ENCODE results near the gene SENP7. TPM values are rescaled to one million over a fixed set of nuclear protein-coding genes. Genes with fewer than 3 reads are reported as not detected.

The SENP7 gene
- total RNA-seq, 1 donor from 2014 or later: 33.6 TPM

GRCh38 chr3:101529816-101530685 lies 17.0 kb upstream of the SENP7 start:
- DNase-seq (ENCODE audit: extremely low spot score, unreplicated experiment): no peak
- H3K9me3 Mint-ChIP-seq: no peaks in the 10 kb centered on the region
- no peak for TF ChIP-seq CTCF (conservative IDR thresholded peaks at IDR 0.05)
- peaks cover 4% of the 10 kb centered on the region for H3K4me1 Mint-ChIP-seq (ENCODE audit: unreplicated experiment)
- H3K27me3 Mint-ChIP-seq: peaks cover 4% of the 10 kb centered on the region
- H3K27ac Mint-ChIP-seq: no peak overlapping the region
- H3K4me3 Mint-ChIP-seq: no peak overlapping the region
- H3K36me3 Mint-ChIP-seq: no peaks in the 10 kb centered on the region

GRCh38 chr3:101527906-101528305 lies 14.9 kb upstream of the SENP7 start:
- no peak for TF ChIP-seq CTCF (conservative IDR thresholded peaks at IDR 0.05)
- Mint-ChIP-seq H3K27ac (no peak overlapping the region), H3K27me3 (no peaks in the 10 kb centered on the region), H3K4me3 (no peak overlapping the region), H3K4me1 (ENCODE audit: unreplicated experiment) (peaks cover 1% of the 10 kb centered on the region), H3K36me3 (no peaks in the 10 kb centered on the region), H3K9me3 (no peaks in the 10 kb centered on the region)
- DNase-seq (ENCODE audit: extremely low spot score, unreplicated experiment): no peak

GRCh38 chr3:101527441-101527840 lies 14.4 kb upstream of the SENP7 start:
- Mint-ChIP-seq H3K27ac (no peak overlapping the region), H3K4me1 (ENCODE audit: unreplicated experiment) (no peaks in the 10 kb centered on the region), H3K36me3 (no peaks in the 10 kb centered on the region), H3K9me3 (no peaks in the 10 kb centered on the region), H3K27me3 (peaks cover under 1% of the 10 kb centered on the region), H3K4me3 (no peak overlapping the region)
- no peak for TF ChIP-seq CTCF (conservative IDR thresholded peaks at IDR 0.05)
- DNase-seq (ENCODE audit: extremely low spot score, unreplicated experiment): no peak

- DNase-seq (ENCODE audit: extremely low spot score, unreplicated experiment): no peak
- Mint-ChIP-seq H3K27ac (no peak overlapping the region), H3K36me3 (no peaks in the 10 kb centered on the region), H3K27me3 (peaks cover 21% of the 10 kb centered on the region), H3K4me3 (no peak overlapping the region), H3K4me1 (ENCODE audit: unreplicated experiment) (no peaks in the 10 kb centered on the region), H3K9me3 (no peaks in the 10 kb centered on the region)
- TF ChIP-seq CTCF (conservative IDR thresholded peaks at IDR 0.05): no peak
Observed at GRCh38 chr3:101521211-101521701, 8.2 kb upstream of the SENP7 start.

GRCh38 chr3:101519685-101520365 lies 6.8 kb upstream of the SENP7 start:
- Mint-ChIP-seq H3K9me3 (no peaks in the 10 kb centered on the region), H3K4me3 (no peak overlapping the region), H3K27ac (no peak overlapping the region), H3K4me1 (ENCODE audit: unreplicated experiment) (no peaks in the 10 kb centered on the region), H3K27me3 (peaks cover 25% of the 10 kb centered on the region), H3K36me3 (no peaks in the 10 kb centered on the region)
- no peak for DNase-seq (ENCODE audit: extremely low spot score, unreplicated experiment)
- no peak for TF ChIP-seq CTCF (conservative IDR thresholded peaks at IDR 0.05)
